Measurements from ENCODE around the gene EXOSC1.
A peak's percentile ranks its signal among the peaks of the same experiment; 100 is the strongest.
"Not testable (repeated sequence)": the region's sequence is repeated elsewhere in the genome, so short reads cannot be mapped to it uniquely, and the experiment has no call there.

EXOSC1 gene

GRCh38 chr10:97428572-97428981 lies 17.2 kb downstream of the EXOSC1 start:
- peaks cover 46 to 63% (median 59%) of the 10 kb centered on the region in 11 experiments for H3K36me3 ChIP-seq
- H3K9me3 ChIP-seq (replicated peaks in 1 of 11), result no peaks in the 10 kb centered on the region; a peak in 1 of 22 replicates
- peaks cover 33 to 61% (median 57%) of the 10 kb centered on the region in 11 experiments; a peak in 21 of 22 replicates for H4K20me1 ChIP-seq
- no peak for TF ChIP-seq Cebpa-rat (IDR thresholded peaks at IDR 0.05)
- peak overlapping the region; percentile 18 to 96 (median 84); a peak in 20 of 22 replicates for H3K27ac ChIP-seq
- peaks cover 36 to 60% (median 52%) of the 10 kb centered on the region in 10 experiments for H3K4me1 ChIP-seq
- peak overlapping the region; percentile 89 to 97 (median 94); a peak in 21 of 22 replicates for H3K9ac ChIP-seq
- peak overlapping the region; percentile 82 to 100 (median 92) for H3K4me3 ChIP-seq
- peak overlapping the region; percentile 87 to 100 (median 97) for H3K4me2 ChIP-seq
- H3K27me3 ChIP-seq, result no peaks in the 10 kb centered on the region

- H3K36me3 ChIP-seq, result peaks cover 42 to 57% (median 55%) of the 10 kb centered on the region in 11 experiments
- H3K4me1 ChIP-seq, result peaks cover 43 to 68% (median 61%) of the 10 kb centered on the region in 10 experiments
- H3K4me2 ChIP-seq, result peak overlapping the region; percentile 87 to 100 (median 97)
- TF ChIP-seq Cebpa-rat (IDR thresholded peaks at IDR 0.05), result no peak
- H3K27ac ChIP-seq, result peak overlapping the region; percentile 29 to 96 (median 93); a peak in 20 of 22 replicates
- peaks cover 33 to 58% (median 53%) of the 10 kb centered on the region in 11 experiments; a peak in 21 of 22 replicates for H4K20me1 ChIP-seq
- H3K4me3 ChIP-seq, result peak overlapping the region; percentile 82 to 100 (median 92)
- H3K9me3 ChIP-seq (replicated peaks in 1 of 11), result no peaks in the 10 kb centered on the region; a peak in 1 of 22 replicates
- H3K9ac ChIP-seq, result peak overlapping the region; percentile 89 to 97 (median 94)
- no peaks in the 10 kb centered on the region for H3K27me3 ChIP-seq
These were observed 18.1 kb downstream of the EXOSC1 start for GRCh38 chr10:97427571-97428179.

GRCh38 chr10:97426776-97427570 lies 18.8 kb downstream of the EXOSC1 start:
- Histone ChIP-seq H3K9ac (peak overlapping the region; percentile 89 to 97 (median 94)), H3K36me3 (peaks cover 38 to 53% (median 52%) of the 10 kb centered on the region in 11 experiments), H3K4me2 (peak overlapping the region; percentile 87 to 100 (median 97)), H3K27ac (peak overlapping the region; percentile 61 to 96 (median 93)), H3K4me1 (peaks cover 43 to 74% (median 68%) of the 10 kb centered on the region in 10 experiments), H3K4me3 (peak overlapping the region; percentile 82 to 100 (median 92)), H4K20me1 (peaks cover 33 to 55% (median 50%) of the 10 kb centered on the region in 11 experiments; a peak in 21 of 22 replicates), H3K27me3 (no peaks in the 10 kb centered on the region), H3K9me3 (replicated peaks in 1 of 11) (no peaks in the 10 kb centered on the region; a peak in 1 of 22 replicates)
- TF ChIP-seq Cebpa-rat (IDR thresholded peaks at IDR 0.05), result no peak

GRCh38 chr10:97425964-97426775 lies 19.6 kb downstream of the EXOSC1 start, which contains the start of gene PGAM1:
PGAM1 (plus strand) TSS chr10:97426191; CDS start chr10:97426308, 117 bp downstream.
- TF ChIP-seq Cebpa-rat (IDR thresholded peaks at IDR 0.05), result no peak
- H3K9ac ChIP-seq, result peak within 1 kb of the TSS; percentile 89 to 97 (median 94)
- peak within 1 kb of the TSS; percentile 82 to 100 (median 92) for H3K4me3 ChIP-seq
- peak within 1 kb of the TSS; percentile 87 to 100 (median 98) for H3K4me2 ChIP-seq
- H3K4me1 ChIP-seq, result peaks cover 43 to 79% (median 71%) of the 10 kb centered on the region in 10 experiments
- peaks cover 28 to 47% (median 42%) of the 10 kb centered on the region in 11 experiments; a peak in 21 of 22 replicates for H4K20me1 ChIP-seq
- H3K9me3 ChIP-seq (replicated peaks in 1 of 11), result no peaks in the 10 kb centered on the region; a peak in 1 of 22 replicates
- peak within 1 kb of the TSS; percentile 81 to 96 (median 93) for H3K27ac ChIP-seq
- H3K36me3 ChIP-seq, result peaks cover 30 to 45% (median 44%) of the 10 kb centered on the region in 11 experiments
- H3K27me3 ChIP-seq, result no peaks in the 10 kb centered on the region

GRCh38 chr10:97423757-97424098 lies 22.1 kb downstream of the EXOSC1 start:
- Histone ChIP-seq H3K36me3 (peaks cover 9 to 21% (median 19%) of the 10 kb centered on the region in 11 experiments; a peak in 19 of 22 replicates), H3K4me1 (peaks cover 53 to 87% (median 73%) of the 10 kb centered on the region in 10 experiments), H3K27ac (peak overlapping the region; percentile 67 to 92 (median 85); a peak in 20 of 22 replicates), H4K20me1 (peaks cover 13 to 23% (median 18%) of the 10 kb centered on the region in 11 experiments; a peak in 20 of 22 replicates), H3K4me2 (peak overlapping the region; percentile 62 to 98 (median 86)), H3K4me3 (0 out of 20 replicates have a peak overlapping the region, but pooled peaks of 1 of the 10 experiments have one; percentile 31), H3K9ac (peak overlapping the region in 7 of 11 experiments; percentile 42 to 88 (median 72); a peak in 11 of 22 replicates)
- not testable (repeated sequence) for H3K27me3 ChIP-seq; H3K9me3 ChIP-seq (replicated peaks in 1 of 11)
- TF ChIP-seq Cebpa-rat (IDR thresholded peaks at IDR 0.05), result peak in 7 of 11 experiments; percentile 16 to 79 (median 42); a peak in 7 of 22 replicates

- Histone ChIP-seq H4K20me1 (no peaks in the 10 kb centered on the region), H3K36me3 (no peaks in the 10 kb centered on the region), H3K9me3 (replicated peaks in 1 of 11) (no peaks in the 10 kb centered on the region), H3K4me1 (peaks cover 48 to 93% (median 73%) of the 10 kb centered on the region in 10 experiments), H3K27ac (peak overlapping the region in 2 of 11 experiments; percentile 15 to 21; a peak in 1 of 22 replicates), H3K4me2 (peak overlapping the region in 10 of 11 experiments; percentile 43 to 74 (median 58); a peak in 19 of 22 replicates), H3K9ac (0 out of 22 replicates have a peak overlapping the region, but pooled peaks of 1 of the 11 experiments have one; percentile 9), H3K4me3 (no peak overlapping the region), H3K27me3 (no peaks in the 10 kb centered on the region)
- TF ChIP-seq Cebpa-rat (IDR thresholded peaks at IDR 0.05), result no peak
These were observed 29.2 kb downstream of the EXOSC1 start for GRCh38 chr10:97416565-97416964.

GRCh38 chr10:97412891-97413304 lies 32.9 kb downstream of the EXOSC1 start:
- Histone ChIP-seq H3K4me2 (peak overlapping the region in 5 of 11 experiments; percentile 68 to 74 (median 70); a peak in 8 of 22 replicates), H3K4me1 (peaks cover 29 to 88% (median 60%) of the 10 kb centered on the region in 10 experiments), H3K27ac (peak overlapping the region in 5 of 11 experiments; percentile 21 to 70 (median 44); a peak in 7 of 22 replicates), H3K9me3 (replicated peaks in 1 of 11) (no peaks in the 10 kb centered on the region), H3K4me3 (no peak overlapping the region), H3K9ac (no peak overlapping the region), H4K20me1 (no peaks in the 10 kb centered on the region), H3K36me3 (no peaks in the 10 kb centered on the region), H3K27me3 (no peaks in the 10 kb centered on the region)
- TF ChIP-seq Cebpa-rat (IDR thresholded peaks at IDR 0.05), result no peak

- H4K20me1 ChIP-seq, result no peaks in the 10 kb centered on the region
- no peaks in the 10 kb centered on the region for H3K27me3 ChIP-seq
- TF ChIP-seq Cebpa-rat (IDR thresholded peaks at IDR 0.05), result no peak
- H3K9me3 ChIP-seq (replicated peaks in 1 of 11), result no peaks in the 10 kb centered on the region
- H3K4me1 ChIP-seq, result peaks cover 34 to 96% (median 66%) of the 10 kb centered on the region in 10 experiments
- no peak overlapping the region for H3K9ac ChIP-seq
- H3K36me3 ChIP-seq, result no peaks in the 10 kb centered on the region
- H3K4me2 ChIP-seq, result peak overlapping the region in 4 of 11 experiments; percentile 2 to 20 (median 12); a peak in 5 of 22 replicates
- no peak overlapping the region for H3K4me3 ChIP-seq
- no peak overlapping the region for H3K27ac ChIP-seq
These were observed 34.4 kb downstream of the EXOSC1 start for GRCh38 chr10:97411406-97411805.
